ENCODE results near the gene DICER1. TPM values are rescaled to one million over a fixed set of nuclear protein-coding genes. Genes with fewer than 3 reads are reported as not detected.

Gene DICER1
- total RNA-seq, 2 experiments from 2014 or later = 38.1 to 42.3 TPM

DNA sequence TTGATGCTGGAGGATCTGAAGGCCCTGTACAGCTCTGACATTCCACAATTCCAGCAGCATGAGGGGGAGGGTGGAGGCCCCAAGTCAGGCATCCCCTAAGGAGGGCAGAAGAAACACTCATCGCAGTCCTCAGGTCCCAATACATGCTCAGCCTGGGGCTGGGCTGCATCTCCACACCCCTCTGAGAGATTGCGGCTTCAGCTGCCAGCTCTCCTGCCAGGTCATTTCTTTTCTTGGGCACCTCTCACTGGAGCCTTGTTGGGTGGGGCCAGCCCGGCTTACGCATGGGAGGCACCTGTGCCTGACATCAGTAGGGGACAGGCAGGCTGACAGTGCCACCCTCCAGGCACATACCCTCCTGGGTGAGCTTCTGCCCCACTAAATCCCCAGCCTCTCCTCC, 89.8 kb downstream of the DICER1 start:
- H3K27ac Mint-ChIP-seq = no peak overlapping the region
- H3K9me3 Mint-ChIP-seq = no peaks in the 10 kb centered on the region
- no peak for DNase-seq
- CTCF ChIA-PET = no interaction called here
- H3K36me3 Mint-ChIP-seq (ENCODE audit: low read depth) = no peaks in the 10 kb centered on the region
- no peak overlapping the region for H3K4me3 Mint-ChIP-seq
- no peaks in the 10 kb centered on the region for H3K27me3 Mint-ChIP-seq (ENCODE audit: low read depth)
- intact Hi-C loops (cut with micrococcal nuclease) = no loop called here
- H3K4me1 Mint-ChIP-seq (ENCODE audit: low read depth) = no peaks in the 10 kb centered on the region

DNA sequence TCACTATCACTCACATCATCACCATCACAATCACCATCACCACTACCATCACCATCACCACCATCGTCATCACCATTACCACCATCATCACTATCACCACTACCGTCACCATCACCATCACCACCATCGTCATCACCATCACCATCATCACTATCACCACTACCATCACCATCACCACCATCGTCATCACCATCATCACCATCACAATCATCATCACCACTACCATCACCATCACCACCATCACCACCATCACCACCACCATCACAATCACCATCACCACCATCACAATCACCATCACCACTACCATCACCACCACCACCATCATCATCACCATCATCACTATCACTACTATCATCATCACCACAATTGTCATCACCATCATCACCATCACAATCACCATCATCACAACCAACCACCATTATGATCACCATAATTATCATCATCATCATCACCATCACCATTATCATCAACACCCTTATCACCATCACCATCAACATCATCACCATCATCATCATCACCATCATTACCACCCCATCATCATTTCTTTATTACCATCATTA, 90.8 kb downstream of the DICER1 start:
- intact Hi-C loops (cut with micrococcal nuclease) = no loop called here
- no peak for DNase-seq
- Mint-ChIP-seq H3K27me3 (ENCODE audit: low read depth) (no peaks in the 10 kb centered on the region), H3K4me1 (ENCODE audit: low read depth) (no peaks in the 10 kb centered on the region), H3K4me3 (no peak overlapping the region), H3K27ac (no peak overlapping the region), H3K9me3 (no peaks in the 10 kb centered on the region), H3K36me3 (ENCODE audit: low read depth) (no peaks in the 10 kb centered on the region)
- CTCF ChIA-PET = no interaction called here

DNA sequence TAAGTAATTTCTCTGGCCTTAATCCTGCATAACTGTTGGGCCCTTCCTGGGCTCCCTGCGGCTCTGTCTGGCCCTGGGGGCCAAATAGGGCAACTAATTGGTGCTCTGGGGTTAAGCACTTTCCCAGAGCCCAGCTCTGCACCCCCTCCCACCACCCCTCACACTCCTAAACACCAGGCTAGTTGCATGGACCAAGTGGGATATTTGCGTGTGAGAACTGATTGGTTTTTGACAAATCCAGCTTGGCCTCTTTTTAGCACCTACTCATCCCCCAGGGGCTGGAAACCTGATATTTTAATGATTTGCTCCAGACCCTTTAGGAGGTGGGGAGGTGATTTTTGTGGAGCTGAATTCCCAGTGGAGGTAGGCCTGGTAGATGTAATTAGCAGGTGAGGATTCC, 91.9 kb downstream of the DICER1 start:
- no peaks in the 10 kb centered on the region for H3K36me3 Mint-ChIP-seq (ENCODE audit: low read depth)
- DNase-seq = no peak
- no peak overlapping the region for H3K4me3 Mint-ChIP-seq
- H3K27me3 Mint-ChIP-seq (ENCODE audit: low read depth) = no peaks in the 10 kb centered on the region
- CTCF ChIA-PET = no interaction called here
- intact Hi-C loops (cut with micrococcal nuclease) = no loop called here
- no peaks in the 10 kb centered on the region for H3K4me1 Mint-ChIP-seq (ENCODE audit: low read depth)
- H3K27ac Mint-ChIP-seq = no peak overlapping the region
- no peaks in the 10 kb centered on the region for H3K9me3 Mint-ChIP-seq

DNA sequence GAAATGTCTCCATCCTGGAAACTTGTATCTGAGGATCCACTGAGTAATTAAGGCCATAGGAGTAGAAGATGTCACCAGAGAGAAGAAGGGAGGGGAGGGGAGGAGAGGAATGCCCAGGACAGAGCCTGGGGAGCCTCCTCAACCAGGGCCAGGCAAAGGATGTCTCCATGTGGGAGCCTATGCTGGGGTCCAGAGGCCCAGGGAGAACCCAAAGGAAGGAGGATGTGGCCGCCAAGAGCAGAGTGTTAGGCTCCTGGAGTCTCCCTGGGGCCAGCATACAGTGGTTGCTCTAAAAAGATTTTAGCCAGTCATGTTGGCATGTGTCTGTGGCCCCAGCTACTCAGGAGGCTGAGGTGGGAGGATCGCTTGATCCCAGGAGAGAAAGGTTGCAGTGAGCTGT, 92.6 kb downstream of the DICER1 start:
- Mint-ChIP-seq H3K27ac (no peak overlapping the region), H3K36me3 (ENCODE audit: low read depth) (no peaks in the 10 kb centered on the region), H3K4me3 (no peak overlapping the region), H3K9me3 (no peaks in the 10 kb centered on the region), H3K27me3 (ENCODE audit: low read depth) (no peaks in the 10 kb centered on the region), H3K4me1 (ENCODE audit: low read depth) (no peaks in the 10 kb centered on the region)
- CTCF ChIA-PET = no interaction called here
- intact Hi-C loops (cut with micrococcal nuclease) = no loop called here
- DNase-seq = no peak

DNA sequence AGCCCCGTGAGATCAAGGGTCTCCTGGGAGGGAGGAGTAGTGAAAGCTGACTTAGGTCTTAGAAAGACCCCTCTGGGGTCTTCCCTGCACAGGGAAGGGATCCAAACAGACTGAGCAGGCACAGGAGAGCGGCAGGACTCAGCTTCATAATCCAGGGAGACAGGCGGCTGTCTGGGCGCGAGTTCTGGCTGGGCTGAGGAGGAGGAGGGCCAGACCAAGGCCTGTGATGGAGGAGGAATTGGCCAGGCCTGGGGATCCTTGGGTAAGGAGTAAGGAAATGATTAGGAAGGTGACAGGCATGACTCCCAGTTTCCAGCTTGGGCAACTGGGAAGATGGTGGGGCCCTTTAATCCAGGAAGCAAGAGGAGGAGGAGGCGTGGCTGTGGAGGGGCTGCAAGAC, 93.1 kb downstream of the DICER1 start:
- no peaks in the 10 kb centered on the region for H3K9me3 Mint-ChIP-seq
- no peak overlapping the region for H3K27ac Mint-ChIP-seq
- DNase-seq = no peak
- no peak overlapping the region for H3K4me3 Mint-ChIP-seq
- H3K36me3 Mint-ChIP-seq (ENCODE audit: low read depth) = no peaks in the 10 kb centered on the region
- peaks cover 2% of the 10 kb centered on the region for H3K4me1 Mint-ChIP-seq (ENCODE audit: low read depth)
- CTCF ChIA-PET = no interaction called here
- intact Hi-C loops (cut with micrococcal nuclease) = no loop called here
- H3K27me3 Mint-ChIP-seq (ENCODE audit: low read depth) = no peaks in the 10 kb centered on the region

DNA sequence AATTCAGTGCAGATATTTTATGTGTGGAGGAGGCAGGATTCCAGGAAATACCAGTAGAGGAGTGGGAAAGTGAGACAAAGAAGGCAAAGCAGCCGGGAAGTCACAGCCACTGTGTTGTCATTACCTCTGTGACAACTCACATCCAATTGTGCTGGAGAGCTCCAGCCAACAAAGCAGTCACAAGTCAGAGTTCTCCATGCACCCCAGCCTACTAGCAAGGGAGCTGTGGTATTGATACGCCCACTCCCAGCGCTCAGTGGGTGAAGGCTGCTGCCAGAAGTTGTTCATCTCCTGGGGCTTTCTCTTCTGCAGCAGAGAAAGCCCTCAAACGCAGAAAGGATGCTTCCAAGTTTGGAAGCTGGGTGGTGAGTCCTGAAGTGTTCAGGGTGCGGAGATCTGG, 93.9 kb downstream of the DICER1 start:
- no peak overlapping the region for H3K27ac Mint-ChIP-seq
- H3K36me3 Mint-ChIP-seq (ENCODE audit: low read depth) = no peaks in the 10 kb centered on the region
- H3K9me3 Mint-ChIP-seq = no peaks in the 10 kb centered on the region
- peaks cover 8% of the 10 kb centered on the region for H3K4me1 Mint-ChIP-seq (ENCODE audit: low read depth)
- DNase-seq = no peak
- intact Hi-C loops (cut with micrococcal nuclease) = no loop called here
- no peak overlapping the region for H3K4me3 Mint-ChIP-seq
- H3K27me3 Mint-ChIP-seq (ENCODE audit: low read depth) = no peaks in the 10 kb centered on the region
- CTCF ChIA-PET = no interaction called here

DNA sequence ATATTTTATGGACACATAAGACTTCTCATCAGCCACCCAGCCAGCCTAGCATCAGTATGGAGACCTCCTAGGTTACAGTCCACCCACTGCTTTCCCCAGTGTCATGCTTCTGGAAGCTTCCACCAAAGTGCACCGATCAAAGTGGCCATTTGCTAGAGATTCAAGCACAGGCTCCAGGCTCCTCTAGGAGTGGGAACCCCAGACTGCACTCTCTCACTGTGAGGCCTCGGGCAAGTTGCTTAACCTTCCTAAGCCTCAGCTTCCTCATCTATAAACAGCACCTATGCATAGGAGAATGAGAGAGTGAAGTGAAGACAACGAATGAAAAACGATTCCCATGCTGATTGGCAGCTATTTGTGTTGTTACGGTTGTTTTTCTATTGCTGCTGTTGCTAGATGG, 94.4 kb downstream of the DICER1 start:
- Mint-ChIP-seq H3K27ac (no peak overlapping the region), H3K9me3 (no peaks in the 10 kb centered on the region), H3K27me3 (ENCODE audit: low read depth) (no peaks in the 10 kb centered on the region), H3K4me3 (no peak overlapping the region), H3K36me3 (ENCODE audit: low read depth) (no peaks in the 10 kb centered on the region), H3K4me1 (ENCODE audit: low read depth) (peaks cover 9% of the 10 kb centered on the region)
- intact Hi-C loops (cut with micrococcal nuclease) = no loop called here
- CTCF ChIA-PET = no interaction called here
- DNase-seq = no peak

DNA sequence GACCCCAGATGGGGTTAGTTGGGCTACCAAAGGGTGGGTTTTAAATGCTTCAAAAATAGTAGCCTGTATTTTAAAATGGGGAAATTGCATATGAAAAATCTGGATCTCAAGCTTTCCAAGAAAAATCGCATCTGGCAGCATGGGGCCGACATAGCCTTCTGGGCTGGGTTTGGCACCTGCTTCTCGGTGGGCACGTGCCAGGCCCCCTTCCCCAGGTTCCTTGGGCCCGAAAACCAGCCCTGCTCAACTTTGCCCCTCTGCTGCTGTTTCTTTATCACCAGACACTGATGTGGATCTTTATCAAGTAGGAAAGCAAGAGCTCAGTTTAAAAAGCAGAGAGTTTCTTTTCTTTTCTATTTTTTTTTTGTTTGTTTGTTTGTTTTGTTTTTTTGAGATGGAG, 95.1 kb downstream of the DICER1 start:
- Mint-ChIP-seq H3K27me3 (ENCODE audit: low read depth) (no peaks in the 10 kb centered on the region), H3K4me3 (no peak overlapping the region), H3K9me3 (no peaks in the 10 kb centered on the region), H3K36me3 (ENCODE audit: low read depth) (no peaks in the 10 kb centered on the region), H3K27ac (no peak overlapping the region), H3K4me1 (ENCODE audit: low read depth) (peaks cover 9% of the 10 kb centered on the region)
- CTCF ChIA-PET = interaction anchor here (0.8 kb wide), 1 partner anchor 13 kb away, joined by 3 read pairs; no protein-coding TSS in a partner anchor
- no peak for DNase-seq
- intact Hi-C loops (cut with micrococcal nuclease) = no loop called here

DNA sequence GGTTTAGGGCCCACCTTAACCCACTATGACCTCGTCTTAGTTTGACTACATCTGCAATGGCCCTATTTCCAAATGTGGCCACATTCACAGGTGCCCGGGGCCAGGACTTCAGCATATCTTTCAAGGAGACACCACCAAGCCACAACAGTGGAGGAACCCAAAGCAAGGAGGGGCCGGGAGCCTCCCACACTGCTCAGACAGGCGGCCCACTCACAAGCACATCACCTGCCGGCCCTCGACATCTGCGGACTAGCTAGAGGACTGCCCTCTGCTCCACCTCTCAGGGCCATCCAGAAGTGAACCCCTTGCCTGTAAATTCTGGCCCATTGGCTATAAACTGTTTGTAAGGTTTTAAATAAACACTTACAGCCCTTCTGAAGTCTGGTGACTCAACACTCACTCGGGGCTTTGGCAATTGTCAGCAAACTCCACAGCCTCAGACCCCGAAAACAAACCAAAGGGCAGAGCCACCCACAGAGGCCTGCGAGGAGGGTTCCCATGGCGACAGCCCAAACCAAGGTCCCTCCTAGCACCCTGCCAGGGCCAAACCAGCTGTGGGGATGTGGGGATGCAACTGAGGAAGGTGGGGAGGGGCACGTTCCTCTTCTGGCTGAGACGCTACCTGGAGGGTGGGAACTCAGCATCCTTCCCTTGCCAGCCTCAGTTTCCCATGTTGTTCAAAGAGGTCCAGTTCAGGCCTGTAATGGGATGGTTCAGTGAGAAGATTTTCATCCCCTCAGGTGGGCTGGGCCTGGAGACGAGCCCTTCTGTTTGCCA, 95.8 kb downstream of the DICER1 start:
- DNase-seq = no peak
- Mint-ChIP-seq H3K27ac (no peak overlapping the region), H3K27me3 (ENCODE audit: low read depth) (no peaks in the 10 kb centered on the region), H3K9me3 (no peaks in the 10 kb centered on the region), H3K4me1 (ENCODE audit: low read depth) (peaks cover 9% of the 10 kb centered on the region), H3K4me3 (no peak overlapping the region), H3K36me3 (ENCODE audit: low read depth) (no peaks in the 10 kb centered on the region)
- CTCF ChIA-PET = interaction anchor here (0.8 kb wide), 1 partner anchor 12 kb away, joined by 3 read pairs; no protein-coding TSS in a partner anchor
- intact Hi-C loops (cut with micrococcal nuclease) = no loop called here

DNA sequence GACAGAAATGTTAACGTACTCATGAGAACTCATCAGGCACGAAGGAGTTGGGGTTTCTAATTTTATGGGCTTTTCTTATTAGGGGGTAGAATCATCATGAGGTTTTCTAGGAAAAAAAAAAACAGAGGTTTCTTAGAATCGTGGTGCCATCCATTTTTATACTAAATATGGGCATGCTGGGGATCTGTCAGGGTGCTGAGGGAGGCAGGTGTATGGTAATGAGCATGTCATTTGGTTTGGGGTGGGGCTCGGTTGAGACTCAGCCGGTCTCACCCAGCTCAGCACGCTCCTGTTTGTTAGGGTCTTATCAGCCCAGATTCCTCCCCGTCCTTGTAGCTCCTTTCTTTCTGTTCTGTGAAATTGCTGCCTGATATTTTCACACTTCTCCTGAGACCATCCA, 98.2 kb downstream of the DICER1 start:
- Mint-ChIP-seq H3K4me3 (no peak overlapping the region), H3K27ac (no peak overlapping the region)

DNA sequence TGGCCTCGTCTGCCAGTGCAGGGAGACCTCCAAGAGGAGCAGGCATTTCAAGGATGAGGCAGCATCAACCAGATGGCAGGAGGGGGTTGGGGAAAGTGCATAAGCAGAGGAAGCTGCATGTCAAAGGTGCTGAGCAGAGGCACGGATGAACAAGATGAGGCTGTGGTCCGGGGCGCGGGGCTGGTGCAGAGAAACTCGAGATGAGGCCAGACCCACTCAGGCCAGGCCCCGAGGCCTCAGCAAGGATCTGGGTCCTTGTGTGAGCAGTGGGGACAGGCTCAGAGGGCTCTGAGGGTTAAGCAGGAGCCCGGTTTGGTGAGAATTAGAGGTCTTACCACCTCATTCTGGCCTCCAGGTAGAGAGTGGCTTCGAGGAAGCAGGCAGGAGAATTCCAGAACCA, 98.8 kb downstream of the DICER1 start:
- peak overlapping the region; percentile 43 for H3K27ac Mint-ChIP-seq
- CTCF ChIA-PET = no interaction called here
- intact Hi-C loops (cut with micrococcal nuclease) = no loop called here
- no peaks in the 10 kb centered on the region for H3K27me3 Mint-ChIP-seq (ENCODE audit: low read depth)
- no peak overlapping the region for H3K4me3 Mint-ChIP-seq
- H3K9me3 Mint-ChIP-seq = no peaks in the 10 kb centered on the region
- peaks cover 9% of the 10 kb centered on the region for H3K4me1 Mint-ChIP-seq (ENCODE audit: low read depth)
- DNase-seq = no peak
- H3K36me3 Mint-ChIP-seq (ENCODE audit: low read depth) = no peaks in the 10 kb centered on the region

More for the DNA sequence above, 98.2 kb downstream of the DICER1 start:
- CTCF ChIA-PET = no interaction called here
- Mint-ChIP-seq H3K4me1 (ENCODE audit: low read depth) (peaks cover 9% of the 10 kb centered on the region), H3K27me3 (ENCODE audit: low read depth) (no peaks in the 10 kb centered on the region), H3K36me3 (ENCODE audit: low read depth) (no peaks in the 10 kb centered on the region), H3K9me3 (no peaks in the 10 kb centered on the region)
- DNase-seq = peak; percentile 13
- intact Hi-C loops (cut with micrococcal nuclease) = no loop called here

DNA sequence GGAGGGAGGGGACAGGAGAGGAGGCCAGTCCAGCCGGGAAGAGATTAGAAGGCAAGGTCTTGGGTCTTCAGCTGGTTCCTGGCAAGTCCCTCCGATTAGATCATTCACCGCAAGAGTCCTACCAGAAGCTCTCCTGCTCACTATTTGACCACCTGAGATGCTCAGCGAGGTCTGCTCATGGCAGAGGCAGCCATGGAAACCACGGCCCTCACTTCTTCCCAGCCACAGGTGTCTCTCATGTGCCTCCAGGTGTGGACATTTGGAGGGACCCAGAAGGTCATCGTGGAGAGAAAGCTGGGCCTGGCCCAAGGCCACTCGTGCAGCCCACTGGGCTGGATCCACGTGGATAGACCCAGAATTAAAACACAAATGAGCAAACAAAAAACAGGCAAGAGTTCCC, 99.5 kb downstream of the DICER1 start:
- H3K27ac Mint-ChIP-seq = no peak overlapping the region
- no peaks in the 10 kb centered on the region for H3K9me3 Mint-ChIP-seq
- no peak overlapping the region for H3K4me3 Mint-ChIP-seq
- H3K36me3 Mint-ChIP-seq (ENCODE audit: low read depth) = no peaks in the 10 kb centered on the region
- CTCF ChIA-PET = no interaction called here
- intact Hi-C loops (cut with micrococcal nuclease) = no loop called here
- H3K27me3 Mint-ChIP-seq (ENCODE audit: low read depth) = no peaks in the 10 kb centered on the region
- H3K4me1 Mint-ChIP-seq (ENCODE audit: low read depth) = peaks cover 9% of the 10 kb centered on the region
- no peak for DNase-seq

DNA sequence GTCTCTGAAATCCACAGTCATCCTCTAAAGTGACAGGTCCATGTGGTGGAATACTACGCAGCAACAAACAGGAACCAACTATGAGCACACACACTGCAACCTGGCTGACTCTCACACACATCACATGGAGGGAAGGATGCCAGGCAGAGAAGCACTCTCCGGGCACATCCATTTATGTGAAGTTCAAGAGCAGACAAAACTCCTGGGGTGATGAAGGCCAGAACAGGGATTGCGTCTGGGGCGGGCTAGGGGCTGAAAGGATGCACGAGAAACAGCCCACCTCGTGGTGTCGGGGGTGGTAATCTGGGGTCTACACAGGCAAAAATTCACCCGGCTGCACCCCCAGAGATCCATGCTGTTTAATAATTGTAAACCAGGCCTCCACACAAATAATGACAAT, 100.2 kb downstream of the DICER1 start:
- intact Hi-C loops (cut with micrococcal nuclease) = no loop called here
- Mint-ChIP-seq H3K4me1 (ENCODE audit: low read depth) (peaks cover 9% of the 10 kb centered on the region), H3K4me3 (no peak overlapping the region), H3K27me3 (ENCODE audit: low read depth) (no peaks in the 10 kb centered on the region), H3K36me3 (ENCODE audit: low read depth) (no peaks in the 10 kb centered on the region), H3K27ac (no peak overlapping the region), H3K9me3 (no peaks in the 10 kb centered on the region)
- CTCF ChIA-PET = no interaction called here
- no peak for DNase-seq

Data from activated naive CD4-positive, alpha-beta T cell treated with anti-CD3 and anti-CD28 coated beads for 36 hours (primary cell).